ENCODE data around the gene RPL6.

Gene RPL6

GRCh38 chr12:112382866-112383265 lies 26.5 kb downstream of the RPL6 start:
- Histone ChIP-seq H3K27ac (ENCODE audit: low read depth, low read length) (peak overlapping the region; percentile 68), H3K36me3 (ENCODE audit: control insufficient read depth, insufficient read depth, low read length) (no peaks in the 10 kb centered on the region), H3K4me3 (ENCODE audit: low read length) (peak overlapping the region; percentile 78), H3K27me3 (ENCODE audit: control insufficient read depth, insufficient read depth, low read length) (no peaks in the 10 kb centered on the region), H3K4me1 (ENCODE audit: control insufficient read depth, insufficient read depth, low read length) (peaks cover 9% of the 10 kb centered on the region), H3K9ac (ENCODE audit: low read length) (no peak overlapping the region)

GRCh38 chr12:112381883-112382796 lies 27.3 kb downstream of the RPL6 start, which contains the start of gene HECTD4:
TSS of gene HECTD4 (minus strand) at chr12:112382431. CDS start at chr12:112382128, 303 bp downstream.
- H3K27ac ChIP-seq (ENCODE audit: low read depth, low read length): peak within 1 kb of the TSS; percentile 72
- H3K9ac ChIP-seq (ENCODE audit: low read length): peak within 1 kb of the TSS; percentile 57
- no peaks in the 10 kb centered on the region for H3K27me3 ChIP-seq (ENCODE audit: control insufficient read depth, insufficient read depth, low read length)
- H3K36me3 ChIP-seq (ENCODE audit: control insufficient read depth, insufficient read depth, low read length): no peaks in the 10 kb centered on the region
- H3K4me1 ChIP-seq (ENCODE audit: control insufficient read depth, insufficient read depth, low read length): peaks cover 9% of the 10 kb centered on the region
- peak within 1 kb of the TSS; percentile 78 for H3K4me3 ChIP-seq (ENCODE audit: low read length)

GRCh38 chr12:112381406-112381882 lies 28.0 kb downstream of the RPL6 start:
- Histone ChIP-seq H3K4me3 (ENCODE audit: low read length) (peak overlapping the region; percentile 48), H3K4me1 (ENCODE audit: control insufficient read depth, insufficient read depth, low read length) (peaks cover 10% of the 10 kb centered on the region), H3K9ac (ENCODE audit: low read length) (no peak overlapping the region), H3K27ac (ENCODE audit: low read depth, low read length) (peak overlapping the region; percentile 72), H3K36me3 (ENCODE audit: control insufficient read depth, insufficient read depth, low read length) (no peaks in the 10 kb centered on the region), H3K27me3 (ENCODE audit: control insufficient read depth, insufficient read depth, low read length) (no peaks in the 10 kb centered on the region)

- no peaks in the 10 kb centered on the region for H3K36me3 ChIP-seq (ENCODE audit: control insufficient read depth, insufficient read depth, low read length)
- H3K4me1 ChIP-seq (ENCODE audit: control insufficient read depth, insufficient read depth, low read length): peaks cover 11% of the 10 kb centered on the region
- no peak overlapping the region for H3K27ac ChIP-seq (ENCODE audit: low read depth, low read length)
- no peaks in the 10 kb centered on the region for H3K27me3 ChIP-seq (ENCODE audit: control insufficient read depth, insufficient read depth, low read length)
- H3K9ac ChIP-seq (ENCODE audit: low read length): no peak overlapping the region
- peak overlapping the region; percentile 48 for H3K4me3 ChIP-seq (ENCODE audit: low read length)
Measured at GRCh38 chr12:112380663-112381405, 28.6 kb downstream of the RPL6 start.

- Histone ChIP-seq H3K27me3 (ENCODE audit: control insufficient read depth, insufficient read depth, low read length) (no peaks in the 10 kb centered on the region), H3K9ac (ENCODE audit: low read length) (no peak overlapping the region)
Measured at GRCh38 chr12:112375105-112375504, 34.3 kb downstream of the RPL6 start.

GRCh38 chr12:112374166-112374740 lies 35.2 kb downstream of the RPL6 start:
- H3K4me1 ChIP-seq (ENCODE audit: control insufficient read depth, insufficient read depth, low read length): peaks cover 2% of the 10 kb centered on the region
- H3K36me3 ChIP-seq (ENCODE audit: control insufficient read depth, insufficient read depth, low read length): no peaks in the 10 kb centered on the region
- H3K27ac ChIP-seq (ENCODE audit: low read depth, low read length): no peak overlapping the region

More at GRCh38 chr12:112375105-112375504, 34.3 kb downstream of the RPL6 start:
- Histone ChIP-seq H3K4me1 (ENCODE audit: control insufficient read depth, insufficient read depth, low read length) (peaks cover 2% of the 10 kb centered on the region), H3K4me3 (ENCODE audit: low read length) (no peak overlapping the region), H3K36me3 (ENCODE audit: control insufficient read depth, insufficient read depth, low read length) (no peaks in the 10 kb centered on the region), H3K27ac (ENCODE audit: low read depth, low read length) (no peak overlapping the region)

GRCh38 chr12:112370868-112371510 lies 38.4 kb downstream of the RPL6 start:
- no peaks in the 10 kb centered on the region for H3K27me3 ChIP-seq (ENCODE audit: control insufficient read depth, insufficient read depth, low read length)
- H3K27ac ChIP-seq (ENCODE audit: low read depth, low read length): no peak overlapping the region
- H3K4me1 ChIP-seq (ENCODE audit: control insufficient read depth, insufficient read depth, low read length): peaks cover 8% of the 10 kb centered on the region
- H3K36me3 ChIP-seq (ENCODE audit: control insufficient read depth, insufficient read depth, low read length): no peaks in the 10 kb centered on the region
- no peak overlapping the region for H3K9ac ChIP-seq (ENCODE audit: low read length)
- H3K4me3 ChIP-seq (ENCODE audit: low read length): no peak overlapping the region

More at GRCh38 chr12:112374166-112374740, 35.2 kb downstream of the RPL6 start:
- no peak overlapping the region for H3K4me3 ChIP-seq (ENCODE audit: low read length)
- H3K9ac ChIP-seq (ENCODE audit: low read length): no peak overlapping the region
- no peaks in the 10 kb centered on the region for H3K27me3 ChIP-seq (ENCODE audit: control insufficient read depth, insufficient read depth, low read length)

GRCh38 chr12:112370199-112370598 lies 39.2 kb downstream of the RPL6 start:
- H3K4me3 ChIP-seq (ENCODE audit: low read length): no peak overlapping the region
- H3K9ac ChIP-seq (ENCODE audit: low read length): no peak overlapping the region
- no peaks in the 10 kb centered on the region for H3K27me3 ChIP-seq (ENCODE audit: control insufficient read depth, insufficient read depth, low read length)
- H3K36me3 ChIP-seq (ENCODE audit: control insufficient read depth, insufficient read depth, low read length): no peaks in the 10 kb centered on the region
- no peak overlapping the region for H3K27ac ChIP-seq (ENCODE audit: low read depth, low read length)
- H3K4me1 ChIP-seq (ENCODE audit: control insufficient read depth, insufficient read depth, low read length): peaks cover 8% of the 10 kb centered on the region

GRCh38 chr12:112368856-112369255 lies 40.5 kb downstream of the RPL6 start:
- H3K4me1 ChIP-seq (ENCODE audit: control insufficient read depth, insufficient read depth, low read length): peaks cover 8% of the 10 kb centered on the region
- H3K27ac ChIP-seq (ENCODE audit: low read depth, low read length): peak overlapping the region; percentile 66
- no peaks in the 10 kb centered on the region for H3K36me3 ChIP-seq (ENCODE audit: control insufficient read depth, insufficient read depth, low read length)
- H3K27me3 ChIP-seq (ENCODE audit: control insufficient read depth, insufficient read depth, low read length): no peaks in the 10 kb centered on the region
- no peak overlapping the region for H3K9ac ChIP-seq (ENCODE audit: low read length)
- no peak overlapping the region for H3K4me3 ChIP-seq (ENCODE audit: low read length)

GRCh38 chr12:112367965-112368364 lies 41.4 kb downstream of the RPL6 start:
- H3K4me1 ChIP-seq (ENCODE audit: control insufficient read depth, insufficient read depth, low read length): peaks cover 8% of the 10 kb centered on the region
- no peak overlapping the region for H3K27ac ChIP-seq (ENCODE audit: low read depth, low read length)
- H3K27me3 ChIP-seq (ENCODE audit: control insufficient read depth, insufficient read depth, low read length): no peaks in the 10 kb centered on the region
- H3K36me3 ChIP-seq (ENCODE audit: control insufficient read depth, insufficient read depth, low read length): no peaks in the 10 kb centered on the region
- H3K9ac ChIP-seq (ENCODE audit: low read length): no peak overlapping the region
- no peak overlapping the region for H3K4me3 ChIP-seq (ENCODE audit: low read length)

- Histone ChIP-seq H3K4me3 (ENCODE audit: low read length) (no peak overlapping the region), H3K36me3 (ENCODE audit: control insufficient read depth, insufficient read depth, low read length) (no peaks in the 10 kb centered on the region), H3K27me3 (ENCODE audit: control insufficient read depth, insufficient read depth, low read length) (no peaks in the 10 kb centered on the region), H3K9ac (ENCODE audit: low read length) (no peak overlapping the region), H3K27ac (ENCODE audit: low read depth, low read length) (no peak overlapping the region), H3K4me1 (ENCODE audit: control insufficient read depth, insufficient read depth, low read length) (no peaks in the 10 kb centered on the region)
Measured at GRCh38 chr12:112362310-112362709, 47.1 kb downstream of the RPL6 start.

- Histone ChIP-seq H3K4me3 (ENCODE audit: low read length) (no peak overlapping the region), H3K27me3 (ENCODE audit: control insufficient read depth, insufficient read depth, low read length) (no peaks in the 10 kb centered on the region)
Measured at GRCh38 chr12:112361271-112361670, 48.1 kb downstream of the RPL6 start.

More at GRCh38 chr12:112361271-112361670, 48.1 kb downstream of the RPL6 start:
- Histone ChIP-seq H3K9ac (ENCODE audit: low read length) (no peak overlapping the region), H3K36me3 (ENCODE audit: control insufficient read depth, insufficient read depth, low read length) (no peaks in the 10 kb centered on the region), H3K4me1 (ENCODE audit: control insufficient read depth, insufficient read depth, low read length) (no peaks in the 10 kb centered on the region), H3K27ac (ENCODE audit: low read depth, low read length) (no peak overlapping the region)

All from rectal smooth muscle tissue (tissue), 1 donor.